SK-N-MC (cell line): ENCODE measurements around the gene MYADML2.

Experiments used
- DNase-seq: peaks from one replicate; pipeline ENCODE4 v3.0.0-alpha.2; 2011; ENCODE audit warnings: low read depth, low spot score
- H3K27ac ChIP-seq: fragments of 200-600 bp; sonication (generic); 2 replicates; pipeline ENCODE4 v1.5.1; 2016; ENCODE audit warnings: mixed run types
- H3K36me3 ChIP-seq: fragments of 200-600 bp; sonication (generic); 2 replicates; pipeline ENCODE4 v1.6.1; 2017; ENCODE audit warnings: antibody characterized with exemption, low read length, mixed read lengths; ENCODE audit not compliant: insufficient read depth
- H3K4me3 ChIP-seq: fragments of 200-600 bp; sonication (generic); 2 replicates; pipeline ENCODE4 v1.5.1; 2016
- H3K9ac ChIP-seq: fragments of 200-600 bp; sonication (generic); 2 replicates; pipeline ENCODE4 v1.8.0; 2017; ENCODE audit warnings: mixed run types, mixed read lengths; ENCODE audit not compliant: insufficient read length
- H3K9me3 ChIP-seq: fragments of 200-600 bp; sonication (generic); 2 replicates; pipeline ENCODE4 v1.6.1; 2017; ENCODE audit warnings: low read depth, mild to moderate bottlenecking, antibody characterized with exemption, low read length, moderate library complexity, mixed read lengths
- EZH2 ChIP-seq: fragments of 200-600 bp; sonication (generic); IDR thresholded peaks from one replicate; pipeline ENCODE4 v1.6.1; 2017; ENCODE audit warnings: antibody characterized with exemption
- FOXP2 ChIP-seq: optimal IDR thresholded peaks from 2 replicates; pipeline ENCODE3; 2011; ENCODE audit warnings: mild to moderate bottlenecking, moderate library complexity; ENCODE audit not compliant: insufficient read depth; ENCODE audit errors: extremely low read length, control extremely low read depth
- POLR2AphosphoS5 ChIP-seq: IDR thresholded peaks from 2 replicates; pipeline ENCODE4 v1.6.1; 2012; ENCODE audit warnings: mild to moderate bottlenecking, low read depth, low read length, borderline replicate concordance

MYADML2 gene

GRCh38 chr17:81929253-81930141, 17.5 kb downstream of the MYADML2 start:
- Histone ChIP-seq H3K36me3 (no peaks in the 10 kb centered on the region; the same call in 1 of the 2 replicates), H3K9me3 (no peaks in the 10 kb centered on the region), H3K9ac (no peak overlapping the region), H3K27ac (no peak overlapping the region), H3K4me3 (peak overlapping the region; percentile 93)
- DNase-seq: no peak
- TF ChIP-seq EZH2: no peak
- no peak for TF ChIP-seq FOXP2
- TF ChIP-seq POLR2AphosphoS5: no peak

GRCh38 chr17:81928544-81929252, 18.3 kb downstream of the MYADML2 start:
- DNase-seq: no peak
- Histone ChIP-seq H3K9ac (peak overlapping the region; percentile 69), H3K4me3 (peak overlapping the region; percentile 93), H3K27ac (peak overlapping the region; percentile 13; the same call in 1 of the 2 replicates), H3K9me3 (no peaks in the 10 kb centered on the region), H3K36me3 (no peaks in the 10 kb centered on the region; the same call in 1 of the 2 replicates)
- TF ChIP-seq FOXP2: no peak
- TF ChIP-seq EZH2: no peak
- 0 out of 2 replicates have a peak, but pooled peaks have one; percentile 34 for TF ChIP-seq POLR2AphosphoS5

DNA sequence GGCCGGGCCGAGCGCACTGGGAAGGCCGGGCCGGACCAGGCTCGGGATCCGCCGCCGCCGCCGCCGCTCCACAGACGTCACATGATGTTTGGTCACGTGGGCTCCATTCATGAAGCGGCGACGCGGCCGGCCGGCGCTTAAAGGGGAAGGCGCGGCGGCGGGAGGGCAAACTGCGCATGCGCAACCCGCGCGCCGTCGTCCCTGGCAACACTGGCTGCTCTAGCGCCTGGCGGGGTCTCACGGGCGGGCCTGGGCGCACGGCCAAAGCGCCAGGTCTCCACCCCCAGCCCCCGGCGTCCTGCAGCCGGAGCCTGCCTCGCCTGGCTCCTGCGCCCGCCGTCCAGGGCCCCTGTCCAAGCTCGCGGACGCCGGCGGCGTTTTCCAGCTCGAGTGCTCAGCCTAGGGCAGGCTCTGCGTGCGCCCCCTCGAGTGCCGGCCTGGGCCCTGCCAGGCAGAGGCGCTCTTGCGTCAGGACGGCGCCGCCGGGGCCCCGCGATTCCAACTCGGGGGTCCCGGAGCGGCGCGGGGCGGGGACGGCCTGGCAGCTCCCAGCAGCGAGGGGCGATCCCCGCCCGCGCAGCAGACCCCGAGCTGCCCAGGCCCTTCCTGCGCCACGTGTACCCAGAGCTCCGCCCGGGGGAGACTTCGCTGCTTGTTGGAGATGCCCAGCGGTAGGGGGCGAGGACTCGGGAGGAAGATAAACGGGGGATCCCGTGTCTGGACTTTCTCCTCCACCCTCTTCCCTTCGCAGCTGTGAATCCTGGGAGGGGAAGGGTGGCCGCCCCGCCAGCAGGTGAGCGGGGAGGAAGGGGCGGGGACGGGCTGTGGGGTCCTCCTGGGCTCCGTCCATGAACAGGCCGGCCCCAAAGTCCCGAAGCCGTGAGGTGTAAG, 19.1 kb downstream of the MYADML2 start, which contains the start of gene MAFG:
Gene MAFG (minus strand): TSS at position 83 of the 891 bp plus-strand sequence. CDS start 4,550 bp downstream, outside the sequence.
- H3K9me3 ChIP-seq: no peaks in the 10 kb centered on the region
- TF ChIP-seq FOXP2: no peak
- TF ChIP-seq POLR2AphosphoS5: peak; percentile 81
- H3K4me3 ChIP-seq: peak within 1 kb of the TSS; percentile 93
- peak within 1 kb of the TSS; percentile 82 for H3K27ac ChIP-seq
- peak; percentile 57 for DNase-seq
- H3K9ac ChIP-seq: peak within 1 kb of the TSS; percentile 88
- H3K36me3 ChIP-seq: no peaks in the 10 kb centered on the region; the same call in 1 of the 2 replicates

GRCh38 chr17:81927152-81927652, 19.8 kb downstream of the MYADML2 start:
- no peak for TF ChIP-seq FOXP2
- no peak for TF ChIP-seq EZH2
- no peak for TF ChIP-seq POLR2AphosphoS5
- DNase-seq: no peak
- peak overlapping the region; percentile 88 for H3K9ac ChIP-seq
- peak overlapping the region; percentile 90 for H3K4me3 ChIP-seq
- H3K27ac ChIP-seq: peak overlapping the region; percentile 82
- H3K36me3 ChIP-seq: peaks cover 1% of the 10 kb centered on the region; the same call in 1 of the 2 replicates
- H3K9me3 ChIP-seq: no peaks in the 10 kb centered on the region

- Histone ChIP-seq H3K9ac (peak overlapping the region; percentile 88), H3K4me3 (peak overlapping the region; percentile 90), H3K9me3 (no peaks in the 10 kb centered on the region), H3K36me3 (peaks cover 6% of the 10 kb centered on the region; the same call in 1 of the 2 replicates), H3K27ac (peak overlapping the region; percentile 82)
- no peak for DNase-seq
- no peak for TF ChIP-seq EZH2
- no peak for TF ChIP-seq POLR2AphosphoS5
- no peak for TF ChIP-seq FOXP2
Measured at GRCh38 chr17:81926451-81927151, 20.4 kb downstream of the MYADML2 start.

DNA sequence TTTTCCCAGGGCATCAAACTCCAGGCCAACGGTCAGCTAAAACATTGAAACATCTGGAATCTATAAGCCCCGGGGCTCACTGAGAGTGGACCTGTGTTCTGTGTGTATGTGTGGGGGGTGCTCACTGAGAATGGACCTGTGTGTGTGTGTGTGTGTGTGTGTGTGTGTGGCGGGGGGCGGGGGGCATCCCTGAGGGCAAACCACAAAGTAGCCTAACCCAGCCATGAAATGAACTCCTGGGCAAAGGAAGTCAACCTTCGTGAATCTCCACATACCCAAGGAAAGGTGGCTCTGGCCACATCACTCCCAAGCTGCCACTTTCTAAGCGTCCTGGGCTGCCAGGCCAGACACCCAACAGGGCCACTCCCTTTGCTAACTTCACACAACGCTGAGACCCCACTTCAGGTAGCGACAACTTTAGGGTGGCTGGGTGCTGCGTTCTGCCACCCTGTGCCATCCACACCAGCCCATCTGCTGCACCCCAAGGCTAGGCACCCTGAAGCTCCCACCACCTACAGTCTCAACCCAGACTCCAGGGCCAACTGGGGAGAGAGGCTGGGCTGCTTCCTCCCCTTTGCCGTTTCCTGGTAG, 21.1 kb downstream of the MYADML2 start:
- Histone ChIP-seq H3K4me3 (peak overlapping the region; percentile 90), H3K9me3 (no peaks in the 10 kb centered on the region), H3K27ac (peak overlapping the region; percentile 82; the same call in 1 of the 2 replicates), H3K9ac (peak overlapping the region; percentile 88), H3K36me3 (peaks cover 9% of the 10 kb centered on the region; the same call in 1 of the 2 replicates)
- TF ChIP-seq EZH2 (no peak), FOXP2 (no peak), POLR2AphosphoS5 (no peak)
- no peak for DNase-seq
